ENCODE data around the gene C10orf88. TPM values are rescaled to one million over a fixed set of nuclear protein-coding genes. Genes with fewer than 3 reads are reported as not detected.

C10orf88 gene
- total and polyA plus RNA-seq, 9 of the 15 experiments (the other 6 are each of a cell fraction or from before 2014, with no cell fraction given) = 2.5 to 9.6 (median 7.5) TPM

DNA sequence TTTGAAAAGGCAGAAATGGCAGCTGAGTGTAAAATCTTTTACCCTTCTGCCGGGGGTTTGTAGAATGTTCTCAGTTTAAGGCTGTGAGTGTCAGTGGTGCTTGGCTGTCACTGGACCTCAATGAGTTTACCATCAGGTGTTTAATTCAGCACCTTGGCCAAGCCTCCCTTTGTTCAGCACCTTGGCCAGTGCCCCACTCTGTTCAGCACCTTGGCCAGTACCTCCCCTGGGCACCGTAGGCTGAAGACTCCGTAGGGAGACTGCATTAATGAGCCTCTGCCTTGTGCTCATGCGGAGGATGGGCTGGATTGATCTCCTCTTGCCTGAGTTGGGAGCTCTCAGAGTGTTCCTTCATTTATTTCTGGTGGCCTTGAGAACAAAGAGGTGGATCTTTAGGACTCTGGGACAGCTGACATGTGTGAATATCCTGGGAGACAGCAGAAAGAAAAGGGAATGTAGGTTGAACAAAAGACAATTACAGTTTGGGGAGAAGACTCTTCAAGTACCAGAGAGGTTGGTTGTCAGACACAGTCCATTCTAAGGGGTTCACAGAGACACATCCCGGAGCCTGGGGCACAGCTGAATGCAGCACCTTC is 42.0 kb downstream of the C10orf88 start (continued):
- TF ChIP-seq GTF2F1 (IDR thresholded peaks at IDR 0.05; ENCODE audit: low read depth, low read length) (no peak), BRF1 (IDR thresholded peaks at IDR 0.05; ENCODE audit: borderline replicate concordance, extremely low read depth, insufficient read length) (no peak), XRCC3 (IDR thresholded peaks at IDR 0.05) (no peak), ZNF561 (CRISPR knock-in tag; conservative IDR thresholded peaks at IDR 0.05) (no peak), ZNF778 (CRISPR knock-in tag; IDR thresholded peaks at IDR 0.05) (no peak), E2F3 (CRISPR knock-in tag; IDR thresholded peaks at IDR 0.05) (no peak), ELF1 (tag; IDR thresholded peaks at IDR 0.05) (no peak), NONO (IDR thresholded peaks at IDR 0.05; ENCODE audit: low read depth in 2 of 2, low read length in 1 of 2) (no peak), XRCC4 (IDR thresholded peaks at IDR 0.05; ENCODE audit: extremely low read depth, insufficient read depth, insufficient read length) (no peak), RBFOX2 (IDR thresholded peaks at IDR 0.05; ENCODE audit: low read depth, low read length) (no peak), RBM34 (IDR thresholded peaks at IDR 0.05; ENCODE audit: borderline replicate concordance, insufficient read depth, low read length) (no peak), FOXP1 (CRISPR knock-in tag; IDR thresholded peaks at IDR 0.05) (peak; percentile 99), NFE2L1 (tag; IDR thresholded peaks at IDR 0.05; ENCODE audit: borderline replicate concordance, low read depth) (no peak), CBX8 (IDR thresholded peaks at IDR 0.05; ENCODE audit: borderline replicate concordance, extremely low read depth, low read depth, low read length, poor library complexity, severe bottlenecking) (no peak), TAF15 (IDR thresholded peaks at IDR 0.05; ENCODE audit: low read depth, low read length) (no peak), ETV5 (CRISPR knock-in tag; IDR thresholded peaks at IDR 0.05; ENCODE audit: low read depth) (peak; percentile 88)
- TF ChIP-seq, protein P1, sequence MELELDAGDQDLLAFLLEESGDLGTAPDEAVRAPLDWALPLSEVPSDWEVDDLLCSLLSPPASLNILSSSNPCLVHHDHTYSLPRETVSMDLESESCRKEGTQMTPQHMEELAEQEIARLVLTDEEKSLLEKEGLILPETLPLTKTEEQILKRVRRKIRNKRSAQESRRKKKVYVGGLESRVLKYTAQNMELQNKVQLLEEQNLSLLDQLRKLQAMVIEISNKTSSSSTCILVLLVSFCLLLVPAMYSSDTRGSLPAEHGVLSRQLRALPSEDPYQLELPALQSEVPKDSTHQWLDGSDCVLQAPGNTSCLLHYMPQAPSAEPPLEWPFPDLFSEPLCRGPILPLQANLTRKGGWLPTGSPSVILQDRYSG (tag; conservative IDR thresholded peaks at IDR 0.05; ENCODE audit: low read depth) = peak; percentile 92
- TF ChIP-seq, protein P2, sequence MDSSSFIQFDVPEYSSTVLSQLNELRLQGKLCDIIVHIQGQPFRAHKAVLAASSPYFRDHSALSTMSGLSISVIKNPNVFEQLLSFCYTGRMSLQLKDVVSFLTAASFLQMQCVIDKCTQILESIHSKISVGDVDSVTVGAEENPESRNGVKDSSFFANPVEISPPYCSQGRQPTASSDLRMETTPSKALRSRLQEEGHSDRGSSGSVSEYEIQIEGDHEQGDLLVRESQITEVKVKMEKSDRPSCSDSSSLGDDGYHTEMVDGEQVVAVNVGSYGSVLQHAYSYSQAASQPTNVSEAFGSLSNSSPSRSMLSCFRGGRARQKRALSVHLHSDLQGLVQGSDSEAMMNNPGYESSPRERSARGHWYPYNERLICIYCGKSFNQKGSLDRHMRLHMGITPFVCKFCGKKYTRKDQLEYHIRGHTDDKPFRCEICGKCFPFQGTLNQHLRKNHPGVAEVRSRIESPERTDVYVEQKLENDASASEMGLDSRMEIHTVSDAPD (CRISPR knock-in tag; IDR thresholded peaks at IDR 0.05) = no peak
- TF ChIP-seq, protein P3, sequence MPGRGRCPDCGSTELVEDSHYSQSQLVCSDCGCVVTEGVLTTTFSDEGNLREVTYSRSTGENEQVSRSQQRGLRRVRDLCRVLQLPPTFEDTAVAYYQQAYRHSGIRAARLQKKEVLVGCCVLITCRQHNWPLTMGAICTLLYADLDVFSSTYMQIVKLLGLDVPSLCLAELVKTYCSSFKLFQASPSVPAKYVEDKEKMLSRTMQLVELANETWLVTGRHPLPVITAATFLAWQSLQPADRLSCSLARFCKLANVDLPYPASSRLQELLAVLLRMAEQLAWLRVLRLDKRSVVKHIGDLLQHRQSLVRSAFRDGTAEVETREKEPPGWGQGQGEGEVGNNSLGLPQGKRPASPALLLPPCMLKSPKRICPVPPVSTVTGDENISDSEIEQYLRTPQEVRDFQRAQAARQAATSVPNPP (IDR thresholded peaks at IDR 0.05; ENCODE audit: borderline replicate concordance, insufficient read depth, insufficient read length) = no peak
- TF ChIP-seq, protein P4, sequence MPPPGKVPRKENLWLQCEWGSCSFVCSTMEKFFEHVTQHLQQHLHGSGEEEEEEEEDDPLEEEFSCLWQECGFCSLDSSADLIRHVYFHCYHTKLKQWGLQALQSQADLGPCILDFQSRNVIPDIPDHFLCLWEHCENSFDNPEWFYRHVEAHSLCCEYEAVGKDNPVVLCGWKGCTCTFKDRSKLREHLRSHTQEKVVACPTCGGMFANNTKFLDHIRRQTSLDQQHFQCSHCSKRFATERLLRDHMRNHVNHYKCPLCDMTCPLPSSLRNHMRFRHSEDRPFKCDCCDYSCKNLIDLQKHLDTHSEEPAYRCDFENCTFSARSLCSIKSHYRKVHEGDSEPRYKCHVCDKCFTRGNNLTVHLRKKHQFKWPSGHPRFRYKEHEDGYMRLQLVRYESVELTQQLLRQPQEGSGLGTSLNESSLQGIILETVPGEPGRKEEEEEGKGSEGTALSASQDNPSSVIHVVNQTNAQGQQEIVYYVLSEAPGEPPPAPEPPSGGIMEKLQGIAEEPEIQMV (tag; conservative IDR thresholded peaks at IDR 0.05; ENCODE audit: low read depth) = peak; percentile 55; the same call in 1 of the 2 replicates
- TF ChIP-seq, protein P5, sequence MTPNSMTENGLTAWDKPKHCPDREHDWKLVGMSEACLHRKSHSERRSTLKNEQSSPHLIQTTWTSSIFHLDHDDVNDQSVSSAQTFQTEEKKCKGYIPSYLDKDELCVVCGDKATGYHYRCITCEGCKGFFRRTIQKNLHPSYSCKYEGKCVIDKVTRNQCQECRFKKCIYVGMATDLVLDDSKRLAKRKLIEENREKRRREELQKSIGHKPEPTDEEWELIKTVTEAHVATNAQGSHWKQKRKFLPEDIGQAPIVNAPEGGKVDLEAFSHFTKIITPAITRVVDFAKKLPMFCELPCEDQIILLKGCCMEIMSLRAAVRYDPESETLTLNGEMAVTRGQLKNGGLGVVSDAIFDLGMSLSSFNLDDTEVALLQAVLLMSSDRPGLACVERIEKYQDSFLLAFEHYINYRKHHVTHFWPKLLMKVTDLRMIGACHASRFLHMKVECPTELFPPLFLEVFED (CRISPR knock-in tag; conservative IDR thresholded peaks at IDR 0.05) = no peak
